Measurements from ENCODE around the gene SLC6A4.

Gene SLC6A4

DNA sequence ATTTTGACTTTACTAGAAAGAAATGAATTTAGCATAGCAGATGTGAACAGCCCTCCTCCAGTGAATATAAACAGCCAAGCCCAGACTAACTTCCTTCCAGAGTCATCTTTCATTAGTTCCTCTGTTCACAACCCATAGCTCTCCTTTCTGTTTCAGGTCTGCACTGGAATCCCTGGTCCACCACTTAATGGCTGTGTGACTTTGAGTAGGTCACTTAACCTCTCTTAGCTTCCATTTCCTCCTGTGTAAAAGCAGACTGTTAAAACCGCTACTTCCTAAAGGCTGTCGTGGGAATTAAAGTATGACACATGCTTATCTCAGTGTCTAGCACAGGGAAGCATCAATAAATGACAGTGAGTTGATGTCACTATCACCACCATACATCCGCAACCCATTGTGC lies 7.5 kb downstream of the SLC6A4 start:
- Histone ChIP-seq H3K4me1 (ENCODE audit: control insufficient read depth in 1 of 2, insufficient read depth in 2 of 2, low read length in 2 of 2) (no peaks in the 10 kb centered on the region), H3K4me3 (ENCODE audit: low read depth in 1 of 2, low read length in 2 of 2) (no peak overlapping the region), H3K9me3 (ENCODE audit: control insufficient read depth in 1 of 2, low read length in 2 of 2) (no peaks in the 10 kb centered on the region), H3K27ac (ENCODE audit: low read length) (no peak overlapping the region), H3K27me3 (ENCODE audit: low read depth, low read length) (no peaks in the 10 kb centered on the region), H3K36me3 (ENCODE audit: control insufficient read depth in 1 of 2, insufficient read depth in 2 of 2, low read length in 2 of 2) (no peaks in the 10 kb centered on the region)

DNA sequence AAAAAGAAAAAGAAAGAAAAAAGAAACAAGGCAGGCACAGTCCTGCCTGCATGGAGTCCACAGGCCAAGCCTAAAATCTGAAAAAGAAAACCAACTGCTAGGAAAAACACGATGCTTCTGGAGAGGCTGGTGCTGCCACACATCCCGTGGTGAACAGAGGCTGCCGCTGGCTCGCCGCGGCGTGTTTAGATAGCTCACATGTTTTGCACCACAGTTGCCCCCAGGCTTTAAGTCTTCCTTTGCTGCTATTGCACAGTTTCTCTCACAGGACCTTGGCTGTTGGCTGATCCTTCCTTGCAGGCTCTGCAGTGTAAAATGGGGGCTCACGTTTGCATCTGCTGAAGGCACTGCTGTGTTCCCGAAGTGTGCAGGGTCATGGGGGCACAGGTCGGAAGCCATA lies 8.6 kb downstream of the SLC6A4 start:
- Histone ChIP-seq H3K9me3 (ENCODE audit: control insufficient read depth in 1 of 2, low read length in 2 of 2) (no peaks in the 10 kb centered on the region), H3K4me3 (ENCODE audit: low read depth in 1 of 2, low read length in 2 of 2) (no peak overlapping the region), H3K36me3 (ENCODE audit: control insufficient read depth in 1 of 2, insufficient read depth in 2 of 2, low read length in 2 of 2) (no peaks in the 10 kb centered on the region), H3K27me3 (ENCODE audit: low read depth, low read length) (no peaks in the 10 kb centered on the region), H3K27ac (ENCODE audit: low read length) (no peak overlapping the region), H3K4me1 (ENCODE audit: control insufficient read depth in 1 of 2, insufficient read depth in 2 of 2, low read length in 2 of 2) (no peaks in the 10 kb centered on the region)

DNA sequence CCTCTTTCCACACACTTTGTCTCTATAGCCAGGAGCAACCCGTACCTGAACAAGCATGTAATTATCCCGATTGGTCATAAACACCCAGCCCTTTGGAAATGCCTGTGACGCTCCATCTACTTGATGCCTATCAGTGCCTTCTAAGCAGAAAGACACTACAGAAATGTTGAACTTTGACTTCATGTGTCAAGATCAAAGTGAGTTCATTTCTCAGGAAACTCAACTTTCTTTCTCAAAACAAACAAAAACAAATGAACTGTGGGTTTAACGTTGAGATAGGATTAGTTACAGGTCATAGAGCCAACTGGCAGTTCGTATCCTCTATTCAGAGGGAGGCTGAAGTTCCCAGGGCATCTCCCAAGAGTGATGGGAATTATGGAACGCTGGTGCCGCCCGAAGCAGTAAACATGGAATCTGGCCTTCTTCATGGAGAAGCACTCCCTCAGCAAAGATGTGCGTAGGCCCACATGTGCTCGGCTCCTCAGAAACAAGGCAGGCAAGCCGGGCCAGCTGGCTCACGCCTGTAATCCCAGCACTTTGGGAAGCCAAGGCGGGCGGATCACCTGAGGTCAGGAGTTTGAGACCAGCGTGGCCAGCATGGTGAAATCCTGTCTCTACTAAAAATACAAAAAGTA lies 9.5 kb downstream of the SLC6A4 start:
- no peak overlapping the region for H3K27ac ChIP-seq (ENCODE audit: low read length)
- H3K4me1 ChIP-seq (ENCODE audit: control insufficient read depth in 1 of 2, insufficient read depth in 2 of 2, low read length in 2 of 2): no peaks in the 10 kb centered on the region
- no peak overlapping the region for H3K4me3 ChIP-seq (ENCODE audit: low read depth in 1 of 2, low read length in 2 of 2)
- H3K36me3 ChIP-seq (ENCODE audit: control insufficient read depth in 1 of 2, insufficient read depth in 2 of 2, low read length in 2 of 2): no peaks in the 10 kb centered on the region
- H3K27me3 ChIP-seq (ENCODE audit: low read depth, low read length): no peaks in the 10 kb centered on the region
- H3K9me3 ChIP-seq (ENCODE audit: control insufficient read depth in 1 of 2, low read length in 2 of 2): no peaks in the 10 kb centered on the region

DNA sequence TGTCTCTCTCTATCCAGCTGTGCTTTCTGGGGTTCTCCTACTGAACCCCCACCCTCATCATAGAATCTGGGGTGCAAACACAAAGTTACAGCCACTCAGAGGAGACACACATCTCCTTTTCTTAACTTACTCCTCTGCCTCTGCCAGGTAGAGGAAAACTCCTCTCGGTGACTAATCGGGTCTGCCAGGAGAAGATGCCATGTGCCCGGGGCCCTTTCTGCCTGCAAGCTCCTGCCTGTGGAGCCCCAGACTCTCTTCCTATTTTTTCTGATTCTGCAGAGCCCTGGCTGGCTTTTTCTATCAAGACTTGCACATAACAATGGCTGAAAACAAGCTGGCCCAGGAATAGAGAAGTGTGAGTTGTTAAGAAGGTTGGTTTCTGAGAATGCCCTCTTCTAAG lies 10.4 kb downstream of the SLC6A4 start:
- no peak overlapping the region for H3K4me3 ChIP-seq (ENCODE audit: low read depth in 1 of 2, low read length in 2 of 2)
- H3K27ac ChIP-seq (ENCODE audit: low read length): no peak overlapping the region
- no peaks in the 10 kb centered on the region for H3K4me1 ChIP-seq (ENCODE audit: control insufficient read depth in 1 of 2, insufficient read depth in 2 of 2, low read length in 2 of 2)
- no peaks in the 10 kb centered on the region for H3K36me3 ChIP-seq (ENCODE audit: control insufficient read depth in 1 of 2, insufficient read depth in 2 of 2, low read length in 2 of 2)
- no peaks in the 10 kb centered on the region for H3K9me3 ChIP-seq (ENCODE audit: control insufficient read depth in 1 of 2, low read length in 2 of 2)
- no peaks in the 10 kb centered on the region for H3K27me3 ChIP-seq (ENCODE audit: low read depth, low read length)

DNA sequence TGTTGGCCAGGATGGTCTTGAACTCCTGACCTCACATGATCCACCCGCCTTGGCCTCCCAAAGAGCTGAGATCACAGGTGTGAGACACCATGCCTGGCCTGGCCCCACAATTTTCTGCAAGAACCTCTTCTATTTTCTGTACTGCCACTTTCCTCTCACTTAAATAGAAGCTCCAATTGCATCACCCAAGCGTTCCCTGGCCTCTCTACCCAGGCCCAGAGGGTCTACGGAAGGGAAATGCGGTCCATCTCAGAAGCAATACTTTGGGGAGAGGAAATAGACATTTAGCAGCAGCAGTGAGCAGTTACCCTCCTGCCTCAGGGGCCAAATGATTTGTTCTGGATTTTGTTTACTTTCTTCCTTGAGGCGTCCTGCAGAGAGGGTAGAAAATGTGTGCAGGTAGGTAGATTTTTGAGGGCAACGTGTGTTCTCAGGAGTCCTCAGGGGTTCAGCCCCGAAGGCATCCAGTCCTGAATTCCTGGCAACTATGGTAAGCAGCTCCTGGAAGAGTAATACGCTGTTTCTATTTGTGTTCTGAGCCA lies 11.0 kb downstream of the SLC6A4 start:
- no peaks in the 10 kb centered on the region for H3K4me1 ChIP-seq (ENCODE audit: control insufficient read depth in 1 of 2, insufficient read depth in 2 of 2, low read length in 2 of 2)
- H3K9me3 ChIP-seq (ENCODE audit: control insufficient read depth in 1 of 2, low read length in 2 of 2): no peaks in the 10 kb centered on the region
- H3K4me3 ChIP-seq (ENCODE audit: low read depth in 1 of 2, low read length in 2 of 2): no peak overlapping the region
- H3K36me3 ChIP-seq (ENCODE audit: control insufficient read depth in 1 of 2, insufficient read depth in 2 of 2, low read length in 2 of 2): no peaks in the 10 kb centered on the region
- H3K27me3 ChIP-seq (ENCODE audit: low read depth, low read length): no peaks in the 10 kb centered on the region
- H3K27ac ChIP-seq (ENCODE audit: low read length): no peak overlapping the region

DNA sequence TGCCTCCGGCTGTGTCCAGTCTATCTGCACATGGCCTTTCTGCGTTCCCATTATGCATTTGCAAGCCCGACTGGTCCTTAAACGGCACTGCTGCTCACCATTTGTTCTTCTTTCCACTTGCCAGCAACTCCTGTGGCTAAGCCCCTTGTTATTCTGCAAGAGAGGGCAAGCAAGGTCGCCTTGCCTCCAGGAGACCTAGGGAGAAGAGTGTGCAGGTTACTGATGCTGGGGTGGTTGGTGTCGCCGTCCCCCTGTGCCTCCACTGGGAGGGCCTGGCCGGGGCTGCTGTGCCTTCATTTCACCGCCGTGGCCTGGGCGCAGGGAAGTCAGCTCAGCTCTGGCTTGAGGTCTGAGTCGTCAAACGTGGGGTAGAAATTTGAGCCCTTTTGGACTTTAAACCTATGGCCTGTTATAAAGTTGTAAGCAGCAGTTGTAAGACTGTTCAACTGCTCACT lies 12.7 kb downstream of the SLC6A4 start:
- H3K9me3 ChIP-seq (ENCODE audit: control insufficient read depth in 1 of 2, low read length in 2 of 2): no peaks in the 10 kb centered on the region
- no peaks in the 10 kb centered on the region for H3K36me3 ChIP-seq (ENCODE audit: control insufficient read depth in 1 of 2, insufficient read depth in 2 of 2, low read length in 2 of 2)
- H3K27me3 ChIP-seq (ENCODE audit: low read depth, low read length): no peaks in the 10 kb centered on the region
- H3K27ac ChIP-seq (ENCODE audit: low read length): no peak overlapping the region
- no peaks in the 10 kb centered on the region for H3K4me1 ChIP-seq (ENCODE audit: control insufficient read depth in 1 of 2, insufficient read depth in 2 of 2, low read length in 2 of 2)
- no peak overlapping the region for H3K4me3 ChIP-seq (ENCODE audit: low read depth in 1 of 2, low read length in 2 of 2)

DNA sequence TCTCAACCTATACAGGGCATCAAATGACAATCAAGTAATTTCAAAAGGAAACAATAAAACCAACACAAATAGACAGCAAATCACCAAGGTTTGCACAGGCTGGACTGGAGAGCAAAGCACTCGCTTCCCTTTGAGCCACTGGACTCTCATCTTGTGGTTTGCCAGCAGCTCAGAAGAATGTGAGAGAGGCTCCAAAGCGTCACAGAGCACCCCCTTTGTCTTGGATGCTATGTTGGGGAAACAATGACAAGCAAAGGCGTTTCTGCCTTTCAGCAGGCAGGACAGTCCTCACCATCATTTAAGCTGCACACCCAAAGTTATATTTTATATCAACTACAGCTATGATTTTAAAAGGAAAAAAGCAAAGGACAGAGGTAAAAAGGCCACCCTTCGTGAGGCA lies 13.2 kb downstream of the SLC6A4 start:
- H3K27me3 ChIP-seq (ENCODE audit: low read depth, low read length): no peaks in the 10 kb centered on the region
- no peak overlapping the region for H3K4me3 ChIP-seq (ENCODE audit: low read depth in 1 of 2, low read length in 2 of 2)
- no peaks in the 10 kb centered on the region for H3K9me3 ChIP-seq (ENCODE audit: control insufficient read depth in 1 of 2, low read length in 2 of 2)

DNA sequence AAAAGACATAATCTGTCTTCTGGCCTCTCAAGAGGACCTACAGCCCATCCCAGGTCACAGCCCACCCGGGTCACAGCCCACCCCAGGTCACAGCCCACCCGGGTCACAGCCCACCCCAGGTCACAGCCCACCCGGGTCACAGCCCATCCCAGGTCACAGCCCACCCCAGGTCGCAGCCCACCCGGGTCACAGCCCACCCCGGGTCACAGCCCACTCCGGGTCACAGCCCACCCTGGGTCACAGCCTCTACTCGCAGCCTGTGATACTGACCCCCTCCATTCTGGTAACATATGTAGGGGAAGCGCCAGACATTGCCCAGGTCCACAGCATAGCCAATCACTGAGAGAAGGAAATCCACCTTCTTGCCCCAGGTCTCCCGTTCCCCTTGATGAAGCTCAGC lies 14.2 kb downstream of the SLC6A4 start:
- no peaks in the 10 kb centered on the region for H3K4me1 ChIP-seq (ENCODE audit: control insufficient read depth in 1 of 2, insufficient read depth in 2 of 2, low read length in 2 of 2)
- H3K4me3 ChIP-seq (ENCODE audit: low read depth in 1 of 2, low read length in 2 of 2): no peak overlapping the region
- no peaks in the 10 kb centered on the region for H3K9me3 ChIP-seq (ENCODE audit: control insufficient read depth in 1 of 2, low read length in 2 of 2)
- H3K27ac ChIP-seq (ENCODE audit: low read length): no peak overlapping the region
- H3K27me3 ChIP-seq (ENCODE audit: low read depth, low read length): no peaks in the 10 kb centered on the region
- H3K36me3 ChIP-seq (ENCODE audit: control insufficient read depth in 1 of 2, insufficient read depth in 2 of 2, low read length in 2 of 2): no peaks in the 10 kb centered on the region

More for the DNA sequence above, 13.2 kb downstream of the SLC6A4 start:
- no peaks in the 10 kb centered on the region for H3K36me3 ChIP-seq (ENCODE audit: control insufficient read depth in 1 of 2, insufficient read depth in 2 of 2, low read length in 2 of 2)
- H3K27ac ChIP-seq (ENCODE audit: low read length): no peak overlapping the region
- H3K4me1 ChIP-seq (ENCODE audit: control insufficient read depth in 1 of 2, insufficient read depth in 2 of 2, low read length in 2 of 2): no peaks in the 10 kb centered on the region

DNA sequence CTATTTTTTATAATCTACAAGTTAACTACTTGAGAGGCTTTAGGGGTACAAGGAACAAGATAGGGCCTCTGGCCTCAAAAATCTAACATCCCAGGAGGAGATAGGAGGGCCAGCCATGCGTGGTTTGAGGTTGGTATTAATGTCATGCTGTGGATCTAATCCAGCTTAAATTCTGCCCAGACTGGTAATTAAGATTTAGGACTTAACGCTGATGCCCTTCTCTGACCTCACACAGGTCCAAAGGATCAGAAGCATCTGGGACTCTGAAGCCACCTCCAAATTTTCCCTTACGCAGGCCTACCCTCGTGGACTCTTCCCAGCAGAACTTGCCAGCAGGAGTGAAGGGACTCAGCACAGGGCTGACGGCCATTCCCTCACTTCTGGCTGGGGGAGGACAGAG lies 15.1 kb downstream of the SLC6A4 start:
- Histone ChIP-seq H3K36me3 (ENCODE audit: control insufficient read depth in 1 of 2, insufficient read depth in 2 of 2, low read length in 2 of 2) (no peaks in the 10 kb centered on the region), H3K9me3 (ENCODE audit: control insufficient read depth in 1 of 2, low read length in 2 of 2) (no peaks in the 10 kb centered on the region), H3K4me1 (ENCODE audit: control insufficient read depth in 1 of 2, insufficient read depth in 2 of 2, low read length in 2 of 2) (no peaks in the 10 kb centered on the region), H3K27ac (ENCODE audit: low read length) (no peak overlapping the region), H3K27me3 (ENCODE audit: low read depth, low read length) (no peaks in the 10 kb centered on the region), H3K4me3 (ENCODE audit: low read depth in 1 of 2, low read length in 2 of 2) (no peak overlapping the region)

DNA sequence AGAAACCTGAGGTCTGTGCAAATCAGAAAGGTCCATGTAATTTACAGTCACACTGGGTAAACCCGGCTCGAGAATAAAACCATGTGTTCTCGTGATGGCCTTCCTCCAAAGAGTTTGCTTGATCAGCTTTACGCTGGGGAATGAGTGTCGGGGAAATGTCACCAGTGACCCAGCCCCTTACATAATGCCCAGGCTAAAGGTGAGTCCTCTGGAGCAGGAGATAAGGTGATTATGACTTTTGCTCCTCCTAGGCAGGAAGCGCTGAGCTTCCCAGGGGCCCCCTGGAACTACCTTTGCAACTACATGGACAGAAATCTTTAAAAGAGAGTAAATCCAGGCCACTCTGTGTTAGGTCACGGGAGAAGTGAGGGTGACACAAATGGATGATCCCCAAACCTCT lies 15.7 kb downstream of the SLC6A4 start:
- H3K4me1 ChIP-seq (ENCODE audit: control insufficient read depth in 1 of 2, insufficient read depth in 2 of 2, low read length in 2 of 2): no peaks in the 10 kb centered on the region
- H3K27ac ChIP-seq (ENCODE audit: low read length): no peak overlapping the region
- H3K36me3 ChIP-seq (ENCODE audit: control insufficient read depth in 1 of 2, insufficient read depth in 2 of 2, low read length in 2 of 2): no peaks in the 10 kb centered on the region
- no peaks in the 10 kb centered on the region for H3K9me3 ChIP-seq (ENCODE audit: control insufficient read depth in 1 of 2, low read length in 2 of 2)
- H3K27me3 ChIP-seq (ENCODE audit: low read depth, low read length): no peaks in the 10 kb centered on the region
- H3K4me3 ChIP-seq (ENCODE audit: low read depth in 1 of 2, low read length in 2 of 2): no peak overlapping the region

DNA sequence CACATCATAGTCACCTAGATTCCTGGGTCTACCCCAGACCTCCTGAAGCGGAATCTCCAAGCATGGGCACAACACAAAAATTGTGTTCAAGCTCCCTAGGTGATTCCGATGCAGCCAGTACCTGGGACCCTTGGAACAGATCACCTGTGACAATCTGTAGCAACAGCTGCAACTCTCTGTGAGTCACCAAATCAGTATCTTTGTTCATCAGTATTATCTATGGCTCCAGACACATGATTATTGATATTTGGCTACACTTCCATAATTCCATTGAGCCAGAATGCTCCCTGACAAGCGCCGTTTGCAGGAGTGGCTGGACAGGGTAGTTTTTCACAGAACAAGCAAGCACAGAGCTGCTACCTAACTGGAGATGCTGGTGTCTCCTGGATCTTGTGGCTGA lies 16.2 kb downstream of the SLC6A4 start:
- H3K36me3 ChIP-seq (ENCODE audit: control insufficient read depth in 1 of 2, insufficient read depth in 2 of 2, low read length in 2 of 2): no peaks in the 10 kb centered on the region
- H3K4me3 ChIP-seq (ENCODE audit: low read depth in 1 of 2, low read length in 2 of 2): no peak overlapping the region
- no peaks in the 10 kb centered on the region for H3K27me3 ChIP-seq (ENCODE audit: low read depth, low read length)
- H3K9me3 ChIP-seq (ENCODE audit: control insufficient read depth in 1 of 2, low read length in 2 of 2): no peaks in the 10 kb centered on the region
- H3K27ac ChIP-seq (ENCODE audit: low read length): no peak overlapping the region
- no peaks in the 10 kb centered on the region for H3K4me1 ChIP-seq (ENCODE audit: control insufficient read depth in 1 of 2, insufficient read depth in 2 of 2, low read length in 2 of 2)

DNA sequence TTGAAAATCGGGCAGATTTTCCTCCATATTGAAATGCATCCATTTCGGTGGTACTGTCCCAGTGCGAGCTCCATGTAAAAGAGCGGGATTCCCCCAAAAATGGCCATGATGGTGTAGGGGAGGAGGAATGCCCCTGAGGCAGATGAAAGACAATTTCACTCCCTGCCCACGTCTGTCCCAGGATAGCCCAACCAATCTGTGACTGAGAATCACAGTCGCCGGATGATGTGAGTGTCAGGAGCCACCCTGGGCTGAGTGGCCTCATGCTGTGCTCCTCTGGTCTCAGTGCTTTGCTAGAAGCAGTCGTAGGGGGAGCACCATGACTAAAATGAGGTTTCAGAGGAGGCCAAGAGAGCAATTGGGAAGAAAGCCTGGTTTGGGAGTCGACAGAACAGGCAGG lies 16.7 kb downstream of the SLC6A4 start:
- Histone ChIP-seq H3K4me3 (ENCODE audit: low read depth in 1 of 2, low read length in 2 of 2) (no peak overlapping the region), H3K9me3 (ENCODE audit: control insufficient read depth in 1 of 2, low read length in 2 of 2) (no peaks in the 10 kb centered on the region), H3K27me3 (ENCODE audit: low read depth, low read length) (no peaks in the 10 kb centered on the region), H3K36me3 (ENCODE audit: control insufficient read depth in 1 of 2, insufficient read depth in 2 of 2, low read length in 2 of 2) (no peaks in the 10 kb centered on the region), H3K4me1 (ENCODE audit: control insufficient read depth in 1 of 2, insufficient read depth in 2 of 2, low read length in 2 of 2) (no peaks in the 10 kb centered on the region), H3K27ac (ENCODE audit: low read length) (no peak overlapping the region)

All from muscle layer of duodenum (tissue), 2 donors.